HUES6 (cell line): ENCODE data around the gene SSBP2.

Experiments
- H3K27ac ChIP-seq: 2 replicates; pipeline ENCODE4 v1.7.0; 2013; ENCODE audit warnings: low read depth, mild to moderate bottlenecking, low read length, inconsistent platforms
- H3K27me3 ChIP-seq: 2 replicates; pipeline ENCODE4 v1.6.1; 2013; ENCODE audit warnings: low read length; ENCODE audit not compliant: control insufficient read depth, insufficient read depth
- H3K36me3 ChIP-seq: 2 replicates; pipeline ENCODE4 v1.6.1; 2013; ENCODE audit warnings: low read length; ENCODE audit not compliant: control insufficient read depth, insufficient read depth
- H3K4me1 ChIP-seq: 2 replicates; pipeline ENCODE4 v1.6.1; 2013; ENCODE audit warnings: low read length; ENCODE audit not compliant: control insufficient read depth, insufficient read depth
- H3K4me3 ChIP-seq: 2 replicates; pipeline ENCODE4 v1.5.1; 2013; ENCODE audit warnings: low read depth, low read length
- H3K9ac ChIP-seq: one replicate; pipeline ENCODE4 v1.6.1; 2013; ENCODE audit warnings: mild to moderate bottlenecking, low read length
- H3K9me3 ChIP-seq: 2 replicates; pipeline ENCODE4 v1.6.1; 2013; ENCODE audit warnings: low read depth, low read length; ENCODE audit not compliant: control insufficient read depth, insufficient read depth

The SSBP2 gene

DNA sequence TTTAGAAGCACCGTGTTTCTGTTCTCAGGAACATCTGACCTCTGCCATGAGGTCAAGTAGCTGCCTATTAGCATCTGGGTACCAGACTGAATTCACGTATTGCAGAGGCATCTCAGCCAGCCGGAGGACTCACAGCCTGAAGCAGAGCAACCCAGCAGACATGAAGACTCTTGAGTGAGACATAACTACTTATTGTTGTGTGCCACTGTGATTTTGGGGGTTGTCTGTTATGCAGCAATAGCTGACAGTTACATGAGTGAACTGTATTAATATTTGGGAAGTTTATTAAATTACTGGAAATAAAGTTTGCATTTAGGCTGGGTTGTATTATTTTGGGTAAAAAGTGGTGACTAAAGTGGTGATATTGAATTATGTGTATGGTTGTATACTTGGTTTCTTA is 355.6 kb downstream of the SSBP2 start:
- peaks cover 20% of the 10 kb centered on the region for H3K27me3 ChIP-seq
- no peak overlapping the region for H3K4me3 ChIP-seq
- no peaks in the 10 kb centered on the region for H3K36me3 ChIP-seq
- H3K27ac ChIP-seq: no peak overlapping the region
- no peak overlapping the region for H3K9ac ChIP-seq
- no peaks in the 10 kb centered on the region for H3K4me1 ChIP-seq
- peaks cover 3% of the 10 kb centered on the region; the same call in 1 of the 2 replicates for H3K9me3 ChIP-seq

DNA sequence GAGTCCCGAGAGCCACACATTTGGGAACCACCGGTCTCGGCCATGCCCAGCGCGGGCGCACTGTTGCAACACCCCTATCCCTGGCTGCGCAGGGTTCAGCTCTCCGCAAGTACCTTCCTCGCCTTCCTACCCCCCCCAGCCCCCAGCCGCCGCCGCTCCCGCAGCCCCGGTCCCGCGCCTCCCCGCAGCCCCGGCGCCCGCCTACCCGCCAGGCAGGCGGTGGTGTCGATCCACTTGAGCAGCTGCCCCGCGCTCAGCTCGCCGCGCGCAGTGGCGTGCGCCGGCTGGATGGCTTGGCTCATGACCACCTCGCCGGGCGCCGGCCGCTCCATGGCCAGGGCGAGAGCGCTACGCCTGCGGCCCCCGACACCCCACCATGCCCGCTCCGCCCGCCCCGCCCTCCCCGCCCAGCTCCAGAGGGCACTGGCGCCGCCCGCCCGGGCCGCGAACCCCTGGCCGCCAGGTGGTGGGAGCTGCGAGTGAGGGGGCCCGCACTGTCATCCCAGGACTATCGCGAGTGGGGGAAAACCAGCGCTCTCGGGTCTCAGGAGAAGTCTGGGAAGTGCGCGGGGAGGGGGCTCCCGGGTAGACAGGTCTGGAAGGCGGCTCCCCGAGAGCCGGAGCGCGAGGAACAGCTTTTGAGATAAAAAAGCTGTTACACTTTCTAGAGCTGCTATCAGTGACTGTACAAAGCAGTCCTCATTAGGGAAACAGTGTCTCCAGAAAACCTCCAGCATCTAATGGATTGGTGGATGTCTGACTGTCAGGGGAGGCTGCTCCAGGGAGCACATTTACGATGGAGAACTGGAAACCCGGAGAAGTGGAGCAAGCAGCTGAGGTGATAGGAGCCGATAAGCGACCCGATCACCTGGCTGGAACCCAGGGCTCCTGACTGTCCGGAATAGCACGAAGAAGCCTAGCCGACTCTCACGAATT is 356.8 kb downstream of the SSBP2 start, which contains the start of gene ACOT12:
TSS of gene ACOT12 (minus strand) at position 352 of the 936 bp plus-strand sequence. CDS start at position 332, 20 bp downstream.
- Histone ChIP-seq H3K27ac (no peak within 1 kb of the TSS), H3K36me3 (no peaks in the 10 kb centered on the region), H3K9ac (no peak within 1 kb of the TSS), H3K4me1 (no peaks in the 10 kb centered on the region), H3K9me3 (peaks cover 3% of the 10 kb centered on the region; the same call in 1 of the 2 replicates), H3K4me3 (peak within 1 kb of the TSS; percentile 56), H3K27me3 (peaks cover 20% of the 10 kb centered on the region)

DNA sequence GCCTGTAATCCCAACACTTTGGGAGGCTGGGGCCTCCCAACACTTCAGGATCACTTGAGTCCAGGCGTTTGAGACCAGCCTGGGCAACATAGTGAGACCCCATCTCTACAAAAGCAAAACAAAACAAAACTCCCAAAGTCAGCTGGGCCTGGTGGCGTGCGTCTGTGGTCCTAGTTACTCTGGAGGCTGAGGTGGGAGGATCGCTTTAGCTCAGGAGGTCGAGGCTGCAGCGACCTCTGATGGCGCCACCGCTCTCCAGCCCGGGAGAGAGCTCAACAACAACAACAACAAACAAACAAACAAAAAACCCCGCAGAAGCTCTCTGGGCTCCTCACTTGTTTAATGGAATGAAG is 357.5 kb downstream of the SSBP2 start:
- Histone ChIP-seq H3K36me3 (no peaks in the 10 kb centered on the region), H3K4me3 (peak overlapping the region; percentile 56), H3K9ac (no peak overlapping the region)

DNA sequence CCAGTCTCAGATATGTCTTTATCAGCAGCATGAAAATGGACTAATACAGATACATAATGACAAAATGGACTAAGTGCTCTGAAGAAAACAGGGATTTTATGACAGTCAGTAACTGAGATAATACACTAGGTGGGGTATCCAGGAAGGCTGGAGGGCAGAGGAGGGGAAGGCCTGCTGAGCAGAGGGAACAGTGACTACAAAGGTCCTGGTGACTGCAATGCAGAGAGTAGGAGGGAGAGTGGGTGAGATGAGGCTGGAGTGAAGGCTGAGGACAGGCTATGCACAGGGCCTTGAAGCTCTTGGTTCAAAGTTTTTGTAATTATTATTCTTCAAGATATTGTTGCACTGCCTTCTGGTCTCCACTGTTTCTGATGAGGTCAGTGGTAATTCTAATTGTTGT is 361.9 kb downstream of the SSBP2 start:
- Histone ChIP-seq H3K4me3 (no peak overlapping the region), H3K27ac (no peak overlapping the region), H3K27me3 (peaks cover 7% of the 10 kb centered on the region), H3K36me3 (no peaks in the 10 kb centered on the region), H3K9ac (no peak overlapping the region), H3K4me1 (no peaks in the 10 kb centered on the region), H3K9me3 (no peaks in the 10 kb centered on the region)

More for the DNA sequence above, 357.5 kb downstream of the SSBP2 start:
- peaks cover 20% of the 10 kb centered on the region for H3K27me3 ChIP-seq
- no peaks in the 10 kb centered on the region for H3K4me1 ChIP-seq
- no peak overlapping the region for H3K27ac ChIP-seq
- peaks cover 3% of the 10 kb centered on the region; the same call in 1 of the 2 replicates for H3K9me3 ChIP-seq

DNA sequence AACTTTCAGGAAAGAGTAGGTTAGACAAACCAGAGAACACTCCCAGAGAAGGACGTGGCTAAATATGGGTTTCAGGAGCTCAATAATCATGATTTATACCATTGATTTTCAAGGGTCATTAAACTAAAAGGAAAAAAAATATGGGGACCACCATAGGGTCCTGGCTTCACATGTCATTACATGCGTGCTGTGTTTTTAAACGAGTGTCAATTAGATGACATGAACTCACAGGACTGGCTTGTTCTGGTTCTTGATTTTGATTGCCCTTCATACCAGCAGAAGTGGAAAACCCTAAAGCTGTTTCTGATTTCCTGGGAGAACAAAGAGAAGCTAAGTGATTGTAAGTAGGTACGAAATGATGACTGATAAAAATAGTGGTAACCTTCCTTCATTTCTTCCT is 362.7 kb downstream of the SSBP2 start:
- Histone ChIP-seq H3K36me3 (no peaks in the 10 kb centered on the region), H3K27me3 (peaks cover 2% of the 10 kb centered on the region; the same call in 1 of the 2 replicates), H3K27ac (no peak overlapping the region), H3K4me1 (no peaks in the 10 kb centered on the region), H3K9me3 (no peaks in the 10 kb centered on the region), H3K9ac (no peak overlapping the region), H3K4me3 (no peak overlapping the region)

DNA sequence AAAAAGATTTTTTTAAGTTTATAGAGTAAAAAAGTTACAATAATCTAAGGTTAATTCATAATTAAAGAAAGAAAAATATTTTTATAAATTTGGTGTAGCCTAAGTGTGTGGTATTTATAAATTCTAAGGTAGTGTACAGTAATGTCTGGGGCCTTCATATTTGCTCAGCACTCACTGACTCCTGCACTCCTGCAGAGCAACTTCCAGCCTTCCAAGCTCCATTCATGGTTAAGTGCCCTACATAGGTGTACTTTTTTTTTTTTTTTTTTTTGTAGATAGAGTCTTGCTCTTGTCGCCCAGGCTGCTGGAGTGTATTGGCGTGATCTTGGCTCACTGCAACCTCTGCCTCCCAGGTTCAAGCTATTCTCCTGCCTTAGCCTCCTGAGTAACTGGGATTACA is 367.0 kb downstream of the SSBP2 start:
- Histone ChIP-seq H3K36me3 (no peaks in the 10 kb centered on the region), H3K27me3 (no peaks in the 10 kb centered on the region), H3K9me3 (no peaks in the 10 kb centered on the region), H3K27ac (no peak overlapping the region), H3K9ac (no peak overlapping the region), H3K4me1 (no peaks in the 10 kb centered on the region), H3K4me3 (no peak overlapping the region)

DNA sequence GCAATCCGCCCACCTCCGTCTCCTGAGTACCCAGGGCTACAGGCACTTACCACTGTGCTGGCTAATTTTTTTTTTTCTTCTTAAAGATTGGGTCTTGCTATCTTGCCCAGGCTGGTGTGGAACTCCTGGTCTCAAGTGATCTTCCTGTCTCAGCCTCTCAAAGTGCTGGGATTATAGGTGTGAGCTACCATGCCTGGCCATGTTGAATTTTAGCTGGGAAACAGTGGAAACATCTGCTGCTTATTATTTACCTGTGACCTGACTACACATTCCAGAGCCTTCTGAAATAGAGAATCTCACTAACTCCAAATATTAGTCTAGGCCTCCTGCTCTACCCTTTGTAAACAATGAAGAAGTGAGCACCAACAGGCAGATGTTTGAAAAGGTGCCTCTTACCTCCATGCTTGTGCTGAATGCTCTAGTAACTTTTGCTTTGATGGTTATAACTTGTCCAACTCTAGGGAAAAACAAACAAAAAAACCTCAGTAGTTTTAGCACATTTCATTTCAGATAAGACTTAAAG is 379.5 kb downstream of the SSBP2 start:
- Histone ChIP-seq H3K4me3 (no peak overlapping the region), H3K9ac (no peak overlapping the region), H3K27me3 (no peaks in the 10 kb centered on the region), H3K4me1 (no peaks in the 10 kb centered on the region), H3K36me3 (no peaks in the 10 kb centered on the region), H3K27ac (no peak overlapping the region), H3K9me3 (no peaks in the 10 kb centered on the region)

DNA sequence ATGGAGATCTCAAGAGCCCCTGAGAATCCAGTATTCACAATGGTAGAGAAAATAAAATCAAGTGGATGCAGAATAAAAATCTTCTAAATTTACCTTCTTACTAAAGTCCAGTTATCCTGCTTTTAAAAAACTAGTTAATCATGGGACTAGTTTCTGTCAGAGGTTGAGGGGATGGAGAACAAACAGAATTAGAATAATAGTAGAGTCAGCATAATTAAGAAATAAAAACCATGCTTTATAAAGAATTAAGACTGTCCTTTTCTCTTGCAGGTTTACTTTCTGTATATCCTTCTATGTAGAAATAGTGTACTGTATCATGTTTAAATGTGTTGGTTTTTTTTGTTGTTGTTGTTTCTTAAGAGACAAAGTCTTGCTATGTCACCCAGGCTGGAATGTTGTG is 380.0 kb downstream of the SSBP2 start:
- Histone ChIP-seq H3K27me3 (no peaks in the 10 kb centered on the region), H3K9ac (no peak overlapping the region), H3K36me3 (no peaks in the 10 kb centered on the region), H3K4me1 (no peaks in the 10 kb centered on the region), H3K27ac (no peak overlapping the region), H3K9me3 (no peaks in the 10 kb centered on the region), H3K4me3 (no peak overlapping the region)

DNA sequence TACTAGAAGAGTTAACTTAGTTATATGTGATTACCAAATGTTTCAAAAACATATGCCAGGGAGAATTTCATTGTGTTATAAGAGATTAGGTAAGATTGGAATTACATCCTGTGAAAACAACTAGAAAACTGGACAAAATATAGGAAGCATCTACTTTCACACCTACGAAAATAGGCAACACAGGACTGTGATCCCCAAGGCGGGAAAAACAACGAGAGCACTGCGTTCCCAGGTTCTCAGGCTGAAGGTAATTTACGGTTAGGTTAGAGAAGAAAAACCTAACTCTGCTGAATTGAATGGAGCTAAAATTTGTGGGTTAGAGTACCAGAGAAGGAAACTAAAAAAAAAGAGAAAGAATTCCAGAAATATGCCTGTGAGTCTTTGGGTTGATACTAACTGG is 385.4 kb downstream of the SSBP2 start:
- H3K9me3 ChIP-seq: no peaks in the 10 kb centered on the region
- H3K4me3 ChIP-seq: no peak overlapping the region
- H3K9ac ChIP-seq: no peak overlapping the region
- no peak overlapping the region for H3K27ac ChIP-seq
- H3K4me1 ChIP-seq: no peaks in the 10 kb centered on the region
- H3K36me3 ChIP-seq: no peaks in the 10 kb centered on the region
- no peaks in the 10 kb centered on the region for H3K27me3 ChIP-seq

DNA sequence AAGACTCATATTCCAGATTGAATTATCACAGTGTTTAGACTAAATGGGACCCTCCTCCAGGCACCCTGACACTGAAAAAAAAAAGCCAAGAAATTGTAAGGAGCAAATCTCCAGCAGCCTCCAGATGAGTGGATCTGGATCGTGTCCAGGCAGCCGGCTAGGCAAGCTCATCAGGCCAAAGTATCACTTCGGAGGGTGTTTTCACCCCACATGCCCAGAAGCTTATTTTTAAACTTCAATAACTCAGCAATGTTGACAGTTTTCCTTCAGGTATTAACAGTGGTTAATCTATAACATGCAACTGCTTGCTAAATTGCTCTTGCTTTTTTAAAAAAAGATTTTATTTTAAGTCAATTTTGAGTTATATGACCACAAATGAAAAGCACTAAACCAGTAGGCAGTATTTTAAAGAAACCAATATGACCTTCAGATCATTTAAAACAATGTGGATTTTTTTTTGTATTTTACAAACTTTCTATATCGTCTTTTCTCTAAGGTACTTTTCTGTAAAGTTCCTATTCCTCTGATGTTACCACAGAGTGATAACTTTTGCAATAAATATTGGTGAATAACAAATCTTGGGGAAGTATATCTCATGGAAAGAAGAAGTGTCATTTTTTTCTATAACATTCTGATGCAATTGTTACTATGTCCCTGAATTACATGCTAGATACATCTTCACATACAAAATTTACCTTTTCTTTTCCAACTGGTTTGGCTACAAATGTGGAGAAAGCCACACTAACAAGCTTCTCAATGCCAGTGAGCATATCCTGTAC is 387.6 kb downstream of the SSBP2 start:
- Histone ChIP-seq H3K36me3 (no peaks in the 10 kb centered on the region), H3K4me1 (peaks cover 8% of the 10 kb centered on the region), H3K9me3 (no peaks in the 10 kb centered on the region), H3K27me3 (no peaks in the 10 kb centered on the region), H3K4me3 (no peak overlapping the region), H3K9ac (no peak overlapping the region), H3K27ac (no peak overlapping the region)
